ENCODE results near the gene FASTKD3. TPM values are rescaled to one million over a fixed set of nuclear protein-coding genes. Genes with fewer than 3 reads are reported as not detected.

Gene FASTKD3
- total RNA-seq, 1 donor from 2014 or later, result 9.2 TPM

DNA sequence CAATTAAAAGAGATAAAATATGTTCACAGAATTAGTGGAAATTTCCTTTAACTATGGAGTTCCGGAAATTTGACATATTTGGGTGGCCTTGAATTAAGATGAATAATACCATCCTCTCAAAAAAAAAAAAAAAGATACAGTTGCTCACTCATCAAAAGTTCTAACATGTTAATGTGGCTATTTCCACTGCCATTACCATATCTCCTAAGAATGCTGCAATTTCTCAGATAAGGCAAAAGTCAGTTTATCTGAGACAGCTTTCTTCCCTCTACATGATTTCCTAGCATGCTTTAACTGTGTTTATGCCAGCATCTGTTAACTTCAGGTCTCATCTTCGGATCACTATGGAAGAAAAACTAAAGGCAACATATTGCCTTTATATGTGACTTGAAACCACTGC, 2.6 kb downstream of the FASTKD3 start:
- H3K27ac Mint-ChIP-seq (ENCODE audit: unreplicated experiment), result no peak overlapping the region
- no peak overlapping the region for H3K4me3 Mint-ChIP-seq (ENCODE audit: unreplicated experiment)
- no peaks in the 10 kb centered on the region for H3K27me3 Mint-ChIP-seq (ENCODE audit: low read depth)
- H3K4me1 Mint-ChIP-seq (ENCODE audit: low read depth), result peaks cover 32% of the 10 kb centered on the region
- no peaks in the 10 kb centered on the region for H3K9me3 Mint-ChIP-seq (ENCODE audit: low read depth)
- peaks cover 6% of the 10 kb centered on the region for H3K36me3 Mint-ChIP-seq (ENCODE audit: low read depth)
- TF ChIP-seq CTCF (IDR thresholded peaks at IDR 0.05), result no peak
- no peak for DNase-seq (ENCODE audit: low spot score)

- TF ChIP-seq CTCF (IDR thresholded peaks at IDR 0.05), result no peak
- Mint-ChIP-seq H3K9me3 (ENCODE audit: low read depth) (no peaks in the 10 kb centered on the region), H3K27ac (ENCODE audit: unreplicated experiment) (no peak overlapping the region), H3K4me3 (ENCODE audit: unreplicated experiment) (no peak overlapping the region), H3K27me3 (ENCODE audit: low read depth) (no peaks in the 10 kb centered on the region), H3K4me1 (ENCODE audit: low read depth) (peaks cover 4% of the 10 kb centered on the region), H3K36me3 (ENCODE audit: low read depth) (peaks cover 12% of the 10 kb centered on the region)
- no peak for DNase-seq (ENCODE audit: low spot score)
These were observed 10.8 kb downstream of the FASTKD3 start for GRCh38 chr5:7857926-7858632.

GRCh38 chr5:7857361-7857760, 11.5 kb downstream of the FASTKD3 start:
- H3K27ac Mint-ChIP-seq (ENCODE audit: unreplicated experiment), result no peak overlapping the region
- DNase-seq (ENCODE audit: low spot score), result no peak
- peaks cover 12% of the 10 kb centered on the region for H3K36me3 Mint-ChIP-seq (ENCODE audit: low read depth)
- H3K4me1 Mint-ChIP-seq (ENCODE audit: low read depth), result peaks cover 7% of the 10 kb centered on the region
- no peak for TF ChIP-seq CTCF (IDR thresholded peaks at IDR 0.05)
- H3K27me3 Mint-ChIP-seq (ENCODE audit: low read depth), result no peaks in the 10 kb centered on the region
- no peaks in the 10 kb centered on the region for H3K9me3 Mint-ChIP-seq (ENCODE audit: low read depth)
- no peak overlapping the region for H3K4me3 Mint-ChIP-seq (ENCODE audit: unreplicated experiment)

DNA sequence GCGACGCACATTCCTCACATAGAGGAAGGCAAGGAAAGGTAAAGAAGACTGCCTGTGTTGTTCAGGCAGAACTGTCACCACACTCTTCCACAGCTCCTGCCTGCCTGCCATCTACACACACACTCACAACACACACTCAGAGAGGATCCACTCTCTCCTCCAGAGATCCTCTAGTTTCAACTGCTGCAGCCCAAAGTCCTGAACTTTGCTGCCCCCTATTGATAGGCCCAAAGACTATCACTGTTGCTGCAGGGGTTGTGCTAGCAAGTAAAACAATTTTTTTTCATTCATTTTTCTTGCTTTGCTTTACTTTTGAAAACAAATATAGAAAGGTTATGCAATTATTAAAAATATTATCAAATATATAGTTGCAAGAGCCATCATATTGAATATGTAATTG, 12.0 kb downstream of the FASTKD3 start:
- Mint-ChIP-seq H3K27ac (ENCODE audit: unreplicated experiment) (no peak overlapping the region), H3K36me3 (ENCODE audit: low read depth) (peaks cover 11% of the 10 kb centered on the region), H3K4me3 (ENCODE audit: unreplicated experiment) (no peak overlapping the region), H3K27me3 (ENCODE audit: low read depth) (no peaks in the 10 kb centered on the region), H3K9me3 (ENCODE audit: low read depth) (no peaks in the 10 kb centered on the region), H3K4me1 (ENCODE audit: low read depth) (peaks cover 9% of the 10 kb centered on the region)
- TF ChIP-seq CTCF (IDR thresholded peaks at IDR 0.05), result peak; percentile 77
- DNase-seq (ENCODE audit: low spot score), result no peak

GRCh38 chr5:7855611-7856010, 13.2 kb downstream of the FASTKD3 start:
- Mint-ChIP-seq H3K36me3 (ENCODE audit: low read depth) (peaks cover 6% of the 10 kb centered on the region), H3K9me3 (ENCODE audit: low read depth) (no peaks in the 10 kb centered on the region), H3K27ac (ENCODE audit: unreplicated experiment) (no peak overlapping the region), H3K4me1 (ENCODE audit: low read depth) (peaks cover 12% of the 10 kb centered on the region), H3K4me3 (ENCODE audit: unreplicated experiment) (no peak overlapping the region), H3K27me3 (ENCODE audit: low read depth) (no peaks in the 10 kb centered on the region)
- no peak for TF ChIP-seq CTCF (IDR thresholded peaks at IDR 0.05)
- no peak for DNase-seq (ENCODE audit: low spot score)

Measured in chondrocyte (in vitro differentiated cells).